ENCODE data around the gene MEFV.
"Not testable (repeated sequence)": the region's sequence is repeated elsewhere in the genome, so short reads cannot be mapped to it uniquely, and the experiment has no call there.

Gene MEFV

DNA sequence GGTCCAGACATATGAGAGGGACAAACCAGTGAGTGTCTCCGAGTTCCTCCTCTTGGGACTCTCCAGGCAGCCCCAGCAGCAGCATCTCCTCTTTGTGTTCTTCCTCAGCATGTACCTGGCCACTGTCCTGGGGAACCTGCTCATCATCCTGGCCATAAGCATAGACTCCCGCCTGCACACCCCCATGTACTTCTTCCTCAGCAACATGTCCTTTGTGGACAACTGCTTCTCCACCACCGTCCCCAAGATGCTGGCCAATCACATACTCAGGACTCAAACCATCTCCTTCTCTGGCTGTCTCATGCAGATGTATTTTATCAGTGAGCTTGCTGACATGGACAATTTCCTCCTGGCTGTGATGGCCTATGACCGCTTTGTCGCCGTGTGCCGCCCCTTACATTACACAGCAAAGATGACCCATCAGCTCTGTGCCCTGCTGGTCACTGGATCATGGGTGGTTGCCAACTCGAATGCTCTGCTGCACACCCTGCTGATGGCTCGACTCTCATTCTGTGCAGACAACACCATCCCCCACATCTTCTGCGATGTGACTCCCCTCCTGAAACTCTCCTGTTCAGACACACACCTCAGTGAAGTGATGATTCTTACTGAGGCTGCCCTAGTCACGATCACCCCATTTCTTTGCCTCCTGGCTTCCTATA, 40.7 kb downstream of the MEFV start:
- no peak for DNase-seq (ENCODE audit: low spot score)

DNA sequence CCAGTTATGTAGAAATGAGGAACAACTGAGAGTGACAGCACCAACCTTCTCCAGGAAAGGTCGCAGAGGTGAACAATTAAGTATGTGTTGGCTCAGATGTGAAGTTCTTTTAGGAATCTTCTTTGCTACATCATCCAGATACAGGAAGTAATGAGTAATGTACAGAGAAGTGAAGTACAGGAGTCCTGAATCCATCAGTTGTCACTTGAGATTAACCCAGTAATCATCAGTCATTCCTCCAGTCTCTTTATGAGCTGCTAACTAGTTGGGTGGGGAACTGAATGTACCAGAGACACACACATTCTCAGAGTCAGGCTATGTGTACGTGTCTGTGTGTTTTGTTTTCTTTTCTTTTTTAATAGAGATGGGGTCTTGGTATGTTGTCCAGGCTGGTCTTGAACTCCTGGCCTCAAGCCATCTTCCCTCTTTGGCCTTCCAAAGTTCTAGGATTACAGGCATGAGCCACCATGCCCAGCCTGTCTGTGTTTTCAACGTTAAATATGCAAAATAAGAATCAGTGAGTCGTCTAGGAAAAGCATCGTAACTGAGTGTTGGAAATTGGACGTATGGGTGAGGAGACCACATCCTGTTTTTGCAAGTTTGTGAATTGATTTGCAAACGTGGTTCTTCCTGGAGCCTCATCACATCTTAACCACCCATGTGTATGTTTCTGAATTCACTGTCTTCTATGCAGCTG, 41.4 kb downstream of the MEFV start:
- DNase-seq (ENCODE audit: low spot score): no peak

- no peak for DNase-seq (ENCODE audit: low spot score)
These were observed 43.9 kb downstream of the MEFV start for GRCh38 chr16:3212567-3212966.

- no peak for DNase-seq (ENCODE audit: low spot score)
These were observed 44.4 kb downstream of the MEFV start for GRCh38 chr16:3212006-3212405.

DNA sequence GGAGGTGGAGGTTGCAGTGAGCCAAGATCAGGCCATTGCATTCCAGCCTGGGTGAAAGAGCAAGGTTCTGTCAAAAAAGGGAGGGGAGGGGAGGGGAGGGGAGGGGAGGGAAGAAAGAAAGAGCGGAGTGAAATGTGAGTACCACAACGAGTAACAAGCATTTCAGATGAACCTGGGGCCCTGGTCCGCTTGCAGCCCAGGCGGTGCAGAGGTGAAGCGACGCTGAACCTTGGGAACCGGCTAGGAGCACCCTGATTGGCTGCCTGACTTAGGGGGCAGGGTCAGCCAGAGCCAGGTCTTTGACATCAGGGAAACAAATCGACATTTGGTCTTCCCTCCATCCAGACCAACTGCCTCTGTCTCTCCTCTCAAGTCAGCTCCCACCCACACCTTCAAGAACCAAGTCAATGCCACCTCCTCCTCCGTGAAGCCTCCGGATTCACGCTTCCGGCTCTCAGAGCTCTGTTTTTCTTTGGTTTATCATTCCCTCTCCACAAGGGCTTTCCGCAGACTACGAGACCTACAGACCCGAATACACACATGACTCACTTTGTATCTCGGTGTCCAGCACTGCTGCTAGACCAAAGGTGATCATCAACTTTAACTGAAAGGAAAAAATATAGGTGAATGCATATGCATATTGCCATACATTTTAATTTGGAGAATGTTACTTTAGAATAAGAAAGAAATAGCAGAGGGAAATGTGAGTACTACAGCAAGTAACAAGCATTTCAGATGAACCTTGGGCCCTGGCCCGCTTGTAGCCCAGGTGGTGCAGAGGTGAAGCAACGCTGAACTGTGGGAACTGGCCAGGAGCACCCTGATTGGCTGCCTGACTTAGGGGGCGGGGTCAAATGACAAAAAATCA, 49.1 kb downstream of the MEFV start:
- DNase-seq (ENCODE audit: low spot score): no peak

DNA sequence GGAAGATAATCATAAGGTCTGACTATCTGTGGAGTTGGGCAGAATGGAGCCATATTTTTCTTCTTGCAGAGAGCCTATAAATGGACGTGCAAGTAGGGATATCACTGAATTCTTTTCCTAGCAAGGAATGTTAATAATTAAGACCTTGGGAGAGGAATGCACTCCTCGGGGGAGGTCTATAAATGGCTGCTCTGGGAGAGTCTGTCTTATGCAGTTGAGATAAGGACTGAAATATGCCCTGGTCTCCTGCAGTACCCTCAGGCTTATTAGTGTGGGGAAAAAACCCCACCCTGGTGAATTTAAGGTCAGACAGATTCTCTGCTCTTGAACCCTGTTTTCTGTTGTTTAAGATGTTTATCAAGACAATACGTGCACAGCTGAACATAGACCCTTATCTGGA, 50.5 kb downstream of the MEFV start:
- DNase-seq (ENCODE audit: low spot score): not testable (repeated sequence)

- no peak for DNase-seq (ENCODE audit: low spot score)
These were observed 53.4 kb downstream of the MEFV start for GRCh38 chr16:3202903-3203539.

GRCh38 chr16:3198334-3199072, 57.9 kb downstream of the MEFV start:
- DNase-seq (ENCODE audit: low spot score): no peak

DNA sequence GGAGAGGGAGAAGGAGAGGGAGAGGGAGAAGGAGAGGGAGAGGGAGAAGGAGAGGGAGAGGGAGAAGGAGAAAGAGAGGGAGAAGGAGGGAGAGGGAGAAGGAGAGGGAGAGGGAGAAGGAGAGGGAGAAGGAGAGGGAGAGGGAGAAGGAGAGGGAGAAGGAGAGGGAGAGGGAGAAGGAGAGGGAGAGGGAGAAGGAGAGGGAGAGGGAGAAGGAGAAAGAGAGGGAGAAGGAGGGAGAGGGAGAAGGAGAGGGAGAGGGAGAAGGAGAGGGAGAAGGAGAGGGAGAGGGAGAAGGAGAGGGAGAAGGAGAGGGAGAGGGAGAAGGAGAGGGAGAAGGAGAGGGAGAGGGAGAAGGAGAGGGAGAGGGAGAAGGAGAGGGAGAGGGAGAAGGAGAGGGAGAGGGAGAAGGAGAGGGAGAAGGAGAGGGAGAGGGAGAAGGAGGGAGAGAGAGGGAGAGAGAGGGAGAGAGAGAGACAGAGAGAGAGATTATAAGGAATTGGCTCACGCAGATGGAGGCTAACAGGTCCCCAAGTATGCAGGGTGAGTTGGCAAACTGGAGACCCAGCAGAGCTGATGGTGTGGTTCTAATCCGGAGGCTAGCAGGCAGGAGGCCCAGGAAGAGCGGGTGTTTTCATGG, 58.6 kb downstream of the MEFV start:
- not testable (repeated sequence) for DNase-seq (ENCODE audit: low spot score)

DNA sequence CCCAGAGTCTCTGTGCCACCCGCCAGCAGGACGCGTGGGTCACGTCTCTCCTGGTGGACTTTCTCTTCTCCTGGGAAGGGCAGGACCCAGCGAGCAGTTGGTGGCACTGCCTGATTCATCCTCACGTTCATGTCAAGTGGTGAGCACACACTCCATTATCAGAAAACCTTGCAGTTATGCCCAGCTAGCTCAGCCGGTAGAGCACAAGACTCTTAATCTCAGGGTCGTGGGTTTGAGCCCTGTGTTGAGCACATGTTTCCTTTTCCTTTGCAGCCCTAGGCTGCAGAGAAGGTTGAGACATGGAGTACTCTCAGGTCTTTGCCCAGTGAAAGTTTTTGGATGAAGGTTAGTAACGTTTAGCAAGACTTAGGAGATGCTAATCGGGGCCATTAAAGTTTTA, 60.5 kb downstream of the MEFV start:
- no peak for DNase-seq (ENCODE audit: low spot score)

GRCh38 chr16:3194792-3195191, 61.6 kb downstream of the MEFV start:
- no peak for DNase-seq (ENCODE audit: low spot score)

DNA sequence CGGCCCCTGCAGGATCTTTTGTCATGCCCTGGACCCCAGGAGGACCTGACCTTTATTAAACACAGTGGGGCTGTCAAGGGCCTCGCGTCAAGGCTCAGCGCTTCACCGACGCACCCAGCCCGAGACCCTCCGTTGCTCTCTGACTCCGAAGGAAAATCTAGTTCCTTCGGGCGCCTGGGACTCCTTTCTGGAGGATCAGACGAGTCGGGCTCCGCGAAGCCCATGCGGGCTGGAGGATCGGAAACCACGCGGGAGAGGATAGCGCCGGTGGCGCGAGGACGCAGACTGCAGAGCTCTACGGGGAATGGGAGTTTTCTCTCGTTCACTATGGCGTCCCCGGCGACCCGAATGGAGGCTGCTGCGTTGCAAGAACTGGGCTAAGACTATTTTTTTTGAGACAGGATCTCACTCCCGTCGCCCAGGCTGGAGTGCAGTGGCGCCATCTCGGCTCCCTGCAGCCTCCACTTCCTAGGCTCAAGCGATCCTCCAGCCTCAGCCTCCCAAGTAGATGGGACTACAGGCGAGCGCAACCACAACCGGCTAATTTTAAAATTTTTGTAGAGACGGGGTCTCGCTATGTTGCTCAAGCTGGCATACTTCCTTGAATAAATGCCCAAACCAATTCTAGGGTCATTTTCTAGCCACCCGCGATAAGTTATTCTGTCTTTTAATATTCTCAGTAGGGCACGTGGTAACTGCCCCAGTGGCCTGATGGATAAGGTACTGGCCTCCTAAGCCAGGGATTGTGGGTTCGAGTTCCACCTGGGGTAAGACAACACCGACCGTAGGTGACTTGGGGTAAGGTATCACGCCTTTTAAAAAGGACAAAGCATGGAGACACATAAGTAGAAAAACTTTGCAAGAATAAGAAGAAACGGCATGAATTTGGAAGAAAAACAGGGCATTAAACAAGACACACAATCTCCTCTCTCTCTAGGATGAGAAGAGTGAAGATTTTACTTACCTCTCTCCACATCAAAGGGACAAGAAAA, 62.9 kb downstream of the MEFV start:
- DNase-seq (ENCODE audit: low spot score): no peak

DNA sequence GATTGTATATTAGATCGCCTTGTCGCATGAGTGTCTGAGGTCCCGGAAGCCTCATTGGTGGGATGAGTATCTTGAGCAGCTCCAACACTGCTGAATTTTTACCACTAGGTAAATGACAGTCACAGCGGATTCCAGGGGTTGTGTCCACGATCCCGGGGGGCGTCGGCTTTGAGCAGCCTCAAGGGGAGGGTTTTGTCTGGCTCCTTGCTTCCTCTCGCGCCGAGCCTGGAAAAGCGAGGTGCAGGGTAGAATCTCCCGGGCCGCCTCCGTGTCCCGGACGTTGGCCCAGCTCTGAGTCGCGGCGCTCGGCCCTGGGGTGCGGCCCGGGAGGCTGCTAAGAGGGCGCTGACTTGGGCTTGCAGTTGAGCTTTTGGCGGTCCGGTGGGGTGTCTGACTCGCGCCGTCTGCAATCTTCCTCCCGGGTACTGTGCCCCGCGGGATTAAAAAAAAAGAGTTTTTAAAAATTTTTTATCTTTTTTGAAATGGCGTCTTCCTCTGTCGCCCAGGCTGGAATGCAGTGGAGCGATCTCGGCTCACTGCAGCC, 63.9 kb downstream of the MEFV start:
- no peak for DNase-seq (ENCODE audit: low spot score)

Measured in iPS-NIHi11 (cell line).